VCaP (cell line): ENCODE results near the gene AHCYL2.

Experiments
- H3K27ac ChIP-seq: fragments of 450-650 bp; 2 replicates; pipeline ENCODE4 v1.5.1; 2017
- TF ChIP-seq, protein P1 (sequence below): fragments of 450-650 bp; conservative IDR thresholded peaks from 2 replicates; pipeline ENCODE4 v1.5.1; 2017; ENCODE audit warnings: mild to moderate bottlenecking, moderate library complexity

AHCYL2 gene

DNA sequence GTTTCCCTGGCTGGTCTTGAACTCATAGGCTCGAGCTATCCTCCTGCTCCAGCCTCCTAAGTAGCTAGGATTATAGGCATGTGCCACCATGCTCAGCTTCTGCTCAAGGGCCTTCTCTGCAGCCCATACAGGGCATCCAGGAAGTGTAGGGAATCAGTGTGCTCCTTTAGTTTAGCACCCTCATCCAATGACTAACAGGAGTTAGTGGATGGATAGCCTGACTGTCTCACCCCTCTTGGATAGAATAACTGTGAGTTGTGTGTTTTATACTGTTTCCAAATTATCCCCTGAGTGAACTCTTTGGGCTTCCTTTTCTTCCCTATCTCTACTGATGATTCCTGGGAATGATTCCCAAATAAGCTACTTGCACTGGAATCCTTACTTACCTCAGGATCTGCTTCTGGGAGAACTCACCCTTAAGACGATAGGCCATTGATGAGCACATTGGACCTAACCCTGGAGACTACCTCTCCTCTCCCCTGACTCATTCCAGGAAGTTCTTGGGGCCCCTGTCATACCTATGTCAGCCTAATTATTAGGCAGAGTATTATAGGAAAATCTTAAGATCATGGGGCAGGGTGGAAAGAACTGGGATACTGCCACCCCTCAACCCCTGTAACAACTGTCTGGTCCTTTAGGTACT, 227.9 kb downstream of the AHCYL2 start:
- TF ChIP-seq, protein P1, sequence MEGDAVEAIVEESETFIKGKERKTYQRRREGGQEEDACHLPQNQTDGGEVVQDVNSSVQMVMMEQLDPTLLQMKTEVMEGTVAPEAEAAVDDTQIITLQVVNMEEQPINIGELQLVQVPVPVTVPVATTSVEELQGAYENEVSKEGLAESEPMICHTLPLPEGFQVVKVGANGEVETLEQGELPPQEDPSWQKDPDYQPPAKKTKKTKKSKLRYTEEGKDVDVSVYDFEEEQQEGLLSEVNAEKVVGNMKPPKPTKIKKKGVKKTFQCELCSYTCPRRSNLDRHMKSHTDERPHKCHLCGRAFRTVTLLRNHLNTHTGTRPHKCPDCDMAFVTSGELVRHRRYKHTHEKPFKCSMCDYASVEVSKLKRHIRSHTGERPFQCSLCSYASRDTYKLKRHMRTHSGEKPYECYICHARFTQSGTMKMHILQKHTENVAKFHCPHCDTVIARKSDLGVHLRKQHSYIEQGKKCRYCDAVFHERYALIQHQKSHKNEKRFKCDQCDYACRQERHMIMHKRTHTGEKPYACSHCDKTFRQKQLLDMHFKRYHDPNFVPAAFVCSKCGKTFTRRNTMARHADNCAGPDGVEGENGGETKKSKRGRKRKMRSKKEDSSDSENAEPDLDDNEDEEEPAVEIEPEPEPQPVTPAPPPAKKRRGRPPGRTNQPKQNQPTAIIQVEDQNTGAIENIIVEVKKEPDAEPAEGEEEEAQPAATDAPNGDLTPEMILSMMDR = no peak
- no peak overlapping the region for H3K27ac ChIP-seq

DNA sequence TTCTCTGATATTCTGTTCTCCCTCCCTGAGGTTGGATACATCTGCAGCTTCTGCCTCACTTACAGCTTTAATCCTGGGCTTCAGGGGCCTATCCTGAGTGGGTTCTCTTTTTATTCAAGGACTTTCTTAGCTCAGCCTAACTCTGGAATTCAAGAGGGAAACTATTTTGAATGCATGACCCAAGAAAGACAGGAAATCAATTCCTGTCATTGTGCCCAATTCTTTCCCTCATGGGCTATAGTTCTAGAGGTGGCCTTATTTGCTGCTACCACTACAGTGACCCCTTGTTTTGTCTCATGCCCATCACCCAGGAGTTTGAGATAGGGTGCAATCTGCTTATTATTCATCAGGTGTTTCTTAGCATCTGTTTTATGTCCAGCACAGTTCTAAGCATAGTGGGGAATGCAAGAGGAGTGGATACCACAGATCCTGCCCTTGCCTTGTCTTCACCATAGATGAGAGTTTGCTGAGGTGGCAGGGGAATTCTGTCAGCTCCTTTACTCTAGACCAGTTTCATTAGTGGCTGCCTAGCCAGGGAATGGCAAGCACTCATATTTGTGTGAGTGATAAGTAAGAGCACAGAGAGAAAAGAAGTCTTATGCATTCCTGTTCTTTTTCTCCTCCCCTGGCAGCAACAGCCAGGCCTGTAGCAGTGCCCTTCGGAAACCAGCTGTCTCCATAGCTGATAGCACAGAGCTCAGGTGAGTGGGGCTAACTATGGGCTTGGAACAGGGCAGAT, 228.8 kb downstream of the AHCYL2 start:
- TF ChIP-seq, protein P1 = no peak
- H3K27ac ChIP-seq = no peak overlapping the region

DNA sequence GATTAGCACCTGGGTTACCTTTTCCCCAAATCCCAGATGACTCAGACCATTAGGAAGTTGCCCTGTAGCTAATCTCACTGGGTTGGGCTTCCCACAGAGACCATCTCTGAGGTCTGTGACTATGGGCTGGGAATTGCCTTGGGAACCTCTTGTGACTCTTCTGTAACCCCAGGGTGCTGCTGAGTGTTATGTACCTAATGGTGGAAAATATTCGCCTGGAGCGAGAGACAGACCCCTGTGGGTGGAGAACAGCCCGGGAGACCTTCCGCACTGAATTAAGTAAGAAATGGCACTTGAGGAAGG, 229.4 kb downstream of the AHCYL2 start:
- TF ChIP-seq, protein P1 = no peak
- H3K27ac ChIP-seq = no peak overlapping the region

DNA sequence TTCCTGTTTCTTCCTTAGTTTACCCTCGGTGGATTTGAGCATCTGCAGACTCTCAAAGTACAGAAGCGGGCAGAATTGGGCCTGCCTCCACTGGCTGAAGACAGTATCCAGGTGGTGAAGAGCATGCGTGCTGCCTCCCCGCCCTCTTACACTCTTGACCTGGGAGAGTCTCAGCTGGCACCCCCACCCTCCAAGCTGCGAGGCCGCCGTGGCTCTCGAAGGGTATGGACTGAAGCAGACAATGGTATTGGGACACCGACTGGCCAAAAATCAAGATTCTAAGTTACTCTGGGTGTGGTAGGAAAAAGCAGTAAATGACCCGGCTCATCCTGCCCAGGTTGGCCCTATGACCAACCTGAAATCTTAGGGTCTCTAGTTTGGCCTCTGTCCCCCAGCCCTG, 231.6 kb downstream of the AHCYL2 start:
- H3K27ac ChIP-seq = no peak overlapping the region
- TF ChIP-seq, protein P1 = no peak

DNA sequence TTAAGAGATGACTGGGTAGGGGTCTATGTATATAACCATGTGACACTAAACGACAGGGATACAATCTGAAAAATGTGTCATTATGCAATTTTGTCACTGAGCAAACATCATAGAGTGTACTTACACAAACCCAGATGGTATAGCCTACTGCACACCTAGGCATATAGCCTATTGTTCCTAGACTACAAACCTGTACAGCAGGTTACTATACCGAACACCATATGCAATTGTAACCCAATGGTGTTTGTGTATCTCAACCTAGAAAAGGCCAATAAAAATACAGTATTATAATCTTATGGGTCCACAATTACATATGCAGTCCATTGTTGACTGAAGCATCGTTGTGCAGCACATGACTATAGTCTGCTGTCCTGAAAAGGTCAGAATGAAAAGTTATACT, 232.3 kb downstream of the AHCYL2 start:
- no peak overlapping the region for H3K27ac ChIP-seq
- TF ChIP-seq, protein P1 = no peak

DNA sequence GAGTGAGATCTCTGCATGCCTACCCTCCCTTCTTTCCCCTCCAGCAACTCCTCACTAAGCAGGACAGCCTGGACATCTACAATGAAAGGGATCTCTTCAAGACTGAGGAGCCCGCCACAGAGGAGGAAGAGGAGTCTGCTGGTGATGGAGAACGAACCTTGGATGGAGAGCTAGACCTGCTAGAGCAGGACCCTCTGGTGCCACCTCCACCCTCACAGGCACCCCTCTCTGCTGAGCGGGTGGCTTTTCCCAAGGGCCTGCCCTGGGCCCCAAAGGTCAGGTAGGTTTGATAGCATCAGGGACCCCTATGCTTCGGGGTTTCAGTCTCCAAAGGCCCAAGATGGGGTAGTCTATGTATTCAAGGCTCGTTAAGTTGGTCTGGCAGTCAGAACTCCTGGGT, 233.3 kb downstream of the AHCYL2 start:
- TF ChIP-seq, protein P1 = no peak

DNA sequence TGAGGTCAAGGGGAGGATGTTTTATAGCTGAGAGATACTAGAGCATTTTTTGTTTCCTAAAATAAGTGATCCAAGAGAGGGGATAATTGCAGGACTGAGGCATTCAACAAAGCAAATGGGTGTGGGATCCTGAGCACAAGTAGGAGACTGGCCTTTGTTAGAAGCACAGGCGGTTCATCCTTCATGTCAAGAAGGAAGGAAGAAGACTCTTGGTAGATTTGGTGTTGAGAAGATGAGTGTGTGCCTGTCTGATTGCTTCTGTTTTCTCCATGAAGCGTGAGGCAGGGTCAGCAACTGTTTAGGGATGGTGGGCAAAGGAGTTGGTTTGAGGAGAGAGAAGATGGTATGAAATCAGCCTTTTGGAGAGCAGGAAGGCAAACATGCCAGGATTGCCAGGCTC, 237.0 kb downstream of the AHCYL2 start:
- TF ChIP-seq, protein P1 = no peak
- H3K27ac ChIP-seq = no peak overlapping the region

More for the DNA sequence above, 233.3 kb downstream of the AHCYL2 start:
- H3K27ac ChIP-seq = no peak overlapping the region
